Fibroblast of peridontal ligament (primary cell): ENCODE data around the gene ZFPM1.

Experiments
- DNase-seq: peaks from one replicate; pipeline ENCODE4 v3.0.0-alpha.2; 2010; ENCODE audit errors: extremely low read depth

The ZFPM1 gene

DNA sequence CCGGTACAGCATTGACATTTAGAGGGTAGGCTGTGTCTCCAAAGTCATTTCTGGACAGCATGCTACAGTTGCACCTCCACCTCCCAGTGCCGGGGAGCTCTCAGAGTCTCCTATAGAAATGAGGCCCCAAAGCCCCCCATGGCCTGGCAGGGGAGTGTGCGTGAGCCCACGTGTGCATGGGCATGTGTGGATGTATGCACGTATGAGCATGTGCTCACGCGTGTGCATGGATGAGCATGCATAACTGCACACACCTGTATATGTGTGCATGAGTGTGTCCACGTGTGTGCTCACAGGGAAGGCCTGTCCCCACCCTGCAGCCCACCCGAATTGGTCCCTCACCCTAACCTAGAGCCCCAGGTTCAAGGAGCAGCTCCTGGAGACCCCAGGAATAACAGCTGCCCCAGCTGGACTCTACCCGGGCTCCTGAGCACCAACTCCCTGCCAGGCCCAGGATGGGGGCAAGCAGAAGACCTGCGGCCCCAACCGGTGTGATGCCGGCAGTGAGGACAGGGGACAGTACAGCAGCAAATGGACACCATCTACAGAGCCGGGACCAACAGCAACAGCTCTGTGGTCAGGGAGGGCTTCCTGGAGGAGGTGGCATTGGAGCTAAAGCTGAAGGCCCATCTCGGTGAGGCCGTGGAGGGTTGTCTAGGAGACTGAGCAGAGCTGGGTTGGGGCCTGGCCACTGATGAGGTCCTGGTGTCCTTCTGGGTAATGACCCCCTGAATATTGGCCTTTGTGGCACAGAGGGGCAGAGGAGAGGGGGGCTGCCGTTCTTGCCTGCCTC lies 35.2 kb upstream of the ZFPM1 start:
- DNase-seq, result no peak

DNA sequence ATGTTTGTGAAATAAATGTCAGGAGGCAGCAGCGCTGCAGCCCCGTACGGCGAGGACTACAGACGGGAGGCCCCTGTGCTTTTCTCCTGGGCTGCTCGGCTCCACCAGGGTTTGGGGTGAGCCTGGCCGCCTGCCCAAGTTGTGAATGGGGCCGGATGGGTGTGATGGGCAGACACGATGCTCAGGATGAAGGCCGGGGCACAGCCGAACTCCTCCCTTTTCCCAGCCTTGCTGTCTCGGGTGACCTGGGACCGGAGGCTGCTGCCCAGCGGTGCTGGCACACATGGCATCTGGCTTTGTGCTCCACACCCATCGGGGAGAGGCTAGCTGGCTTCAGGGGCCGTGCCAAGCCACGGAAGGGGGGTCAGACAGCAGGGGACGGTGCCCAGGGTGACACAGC lies 34.2 kb upstream of the ZFPM1 start:
- no peak for DNase-seq

DNA sequence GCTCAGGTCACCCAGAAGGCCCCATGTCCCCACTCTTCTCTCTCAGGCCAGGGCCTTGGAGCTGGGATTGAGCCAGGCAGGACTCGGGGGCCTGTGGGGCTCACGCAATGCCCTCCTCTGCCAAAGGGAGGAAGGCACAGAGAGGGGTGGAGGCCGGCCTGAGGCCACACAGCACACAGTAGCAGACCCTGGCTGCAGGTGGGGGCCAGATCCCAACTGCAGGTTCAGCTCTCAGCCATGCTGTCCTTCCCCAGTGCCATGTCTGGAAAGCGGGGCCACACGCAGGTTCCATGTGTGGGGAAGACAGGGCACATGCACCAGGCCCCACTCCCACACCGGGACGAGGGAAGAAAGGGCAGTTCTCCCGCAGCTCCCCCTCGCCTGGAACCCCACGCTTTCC lies 33.3 kb upstream of the ZFPM1 start:
- DNase-seq, result no peak

DNA sequence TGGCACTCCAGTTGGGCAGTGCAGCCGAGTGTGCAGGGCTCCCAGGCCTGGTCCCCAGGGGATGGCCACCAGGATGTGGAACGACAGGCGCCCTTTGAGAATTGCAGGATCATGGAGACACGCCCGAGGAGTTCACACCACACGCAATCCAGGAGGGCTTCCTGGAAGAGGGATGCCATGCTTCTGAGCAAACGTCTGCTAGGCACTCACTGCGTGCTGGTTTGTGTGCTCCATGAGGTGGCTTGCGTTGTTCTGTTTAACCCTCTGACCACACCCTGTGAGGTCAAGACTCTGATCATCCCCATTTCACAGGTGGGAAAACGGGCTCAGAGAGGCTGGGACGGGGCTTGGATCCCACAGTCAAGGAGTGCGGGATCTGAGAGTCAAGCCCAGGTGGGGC lies 32.6 kb upstream of the ZFPM1 start:
- DNase-seq, result no peak

- DNase-seq, result no peak
Measured at GRCh38 chr16:88421301-88421700, 31.8 kb upstream of the ZFPM1 start.

- no peak for DNase-seq
Measured at GRCh38 chr16:88421871-88422433, 31.1 kb upstream of the ZFPM1 start.

GRCh38 chr16:88422733-88423447 lies 30.2 kb upstream of the ZFPM1 start:
- no peak for DNase-seq

DNA sequence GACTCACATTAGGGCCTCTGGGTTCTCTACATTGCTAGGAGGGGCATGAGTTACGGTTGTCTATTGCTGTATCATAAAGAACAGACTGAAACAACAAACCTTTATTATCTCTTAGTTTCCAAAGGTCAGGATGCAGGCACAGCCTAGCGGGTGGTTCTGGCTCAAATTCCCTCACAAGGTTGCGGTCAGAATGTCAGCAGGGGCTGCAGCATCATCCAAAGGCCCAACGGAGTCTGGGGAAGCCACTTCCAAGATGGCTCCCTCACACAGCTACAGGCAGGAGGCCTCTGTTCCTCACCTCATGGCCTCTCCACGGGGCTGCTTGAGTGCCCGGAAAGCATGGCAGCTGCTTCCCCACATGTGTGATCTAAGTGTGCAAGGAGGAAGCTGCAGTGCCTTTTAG lies 29.6 kb upstream of the ZFPM1 start:
- DNase-seq, result no peak

- peak; percentile 7 for DNase-seq
Measured at GRCh38 chr16:88424587-88425235, 28.4 kb upstream of the ZFPM1 start.

- DNase-seq, result no peak
Measured at GRCh38 chr16:88426018-88426417, 27.1 kb upstream of the ZFPM1 start.

DNA sequence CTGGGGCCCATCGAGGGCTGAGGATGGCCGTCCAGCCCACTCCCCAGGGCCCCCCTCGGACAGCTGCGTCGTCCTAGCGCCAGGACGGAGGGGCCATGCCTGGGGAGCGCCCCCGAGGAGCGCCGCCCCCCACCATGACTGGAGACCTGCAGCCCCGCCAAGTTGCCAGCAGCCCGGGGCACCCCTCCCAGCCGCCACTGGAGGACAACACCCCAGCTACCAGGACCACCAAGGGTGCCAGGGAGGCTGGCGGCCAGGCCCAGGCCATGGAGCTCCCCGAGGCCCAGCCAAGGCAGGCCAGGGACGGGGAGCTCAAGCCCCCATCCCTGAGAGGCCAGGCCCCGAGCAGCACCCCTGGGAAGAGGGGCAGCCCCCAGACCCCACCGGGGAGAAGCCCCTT lies 25.7 kb upstream of the ZFPM1 start:
- DNase-seq, result no peak

- no peak for DNase-seq
Measured at GRCh38 chr16:88428156-88428555, 24.9 kb upstream of the ZFPM1 start.

DNA sequence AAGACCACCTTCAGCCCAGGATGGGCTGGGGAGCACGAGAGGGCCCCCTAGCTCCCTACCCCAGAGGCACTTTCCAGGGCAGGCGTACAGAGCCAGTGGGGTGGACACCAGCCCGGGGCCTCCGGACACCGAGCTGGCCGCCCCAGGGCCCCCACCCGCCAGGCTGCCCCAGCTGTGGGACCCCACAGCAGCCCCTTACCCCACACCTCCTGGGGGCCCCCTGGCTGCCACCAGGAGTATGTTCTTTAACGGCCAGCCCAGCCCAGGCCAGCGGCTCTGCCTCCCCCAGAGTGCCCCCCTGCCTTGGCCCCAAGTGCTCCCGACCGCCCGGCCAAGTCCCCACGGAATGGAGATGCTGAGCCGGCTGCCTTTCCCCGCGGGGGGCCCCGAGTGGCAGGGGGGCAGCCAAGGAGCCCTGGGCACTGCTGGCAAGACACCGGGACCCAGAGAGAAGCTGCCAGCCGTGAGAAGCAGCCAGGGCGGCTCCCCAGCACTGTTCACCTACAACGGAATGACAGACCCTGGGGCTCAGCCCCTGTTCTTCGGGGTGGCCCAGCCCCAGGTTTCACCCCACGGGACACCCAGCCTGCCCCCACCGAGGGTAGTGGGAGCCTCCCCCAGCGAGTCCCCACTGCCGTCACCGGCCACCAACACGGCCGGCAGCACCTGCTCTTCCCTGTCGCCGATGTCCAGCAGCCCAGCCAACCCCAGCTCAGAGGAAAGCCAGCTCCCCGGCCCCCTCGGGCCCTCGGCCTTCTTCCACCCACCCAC lies 24.3 kb upstream of the ZFPM1 start:
- no peak for DNase-seq

DNA sequence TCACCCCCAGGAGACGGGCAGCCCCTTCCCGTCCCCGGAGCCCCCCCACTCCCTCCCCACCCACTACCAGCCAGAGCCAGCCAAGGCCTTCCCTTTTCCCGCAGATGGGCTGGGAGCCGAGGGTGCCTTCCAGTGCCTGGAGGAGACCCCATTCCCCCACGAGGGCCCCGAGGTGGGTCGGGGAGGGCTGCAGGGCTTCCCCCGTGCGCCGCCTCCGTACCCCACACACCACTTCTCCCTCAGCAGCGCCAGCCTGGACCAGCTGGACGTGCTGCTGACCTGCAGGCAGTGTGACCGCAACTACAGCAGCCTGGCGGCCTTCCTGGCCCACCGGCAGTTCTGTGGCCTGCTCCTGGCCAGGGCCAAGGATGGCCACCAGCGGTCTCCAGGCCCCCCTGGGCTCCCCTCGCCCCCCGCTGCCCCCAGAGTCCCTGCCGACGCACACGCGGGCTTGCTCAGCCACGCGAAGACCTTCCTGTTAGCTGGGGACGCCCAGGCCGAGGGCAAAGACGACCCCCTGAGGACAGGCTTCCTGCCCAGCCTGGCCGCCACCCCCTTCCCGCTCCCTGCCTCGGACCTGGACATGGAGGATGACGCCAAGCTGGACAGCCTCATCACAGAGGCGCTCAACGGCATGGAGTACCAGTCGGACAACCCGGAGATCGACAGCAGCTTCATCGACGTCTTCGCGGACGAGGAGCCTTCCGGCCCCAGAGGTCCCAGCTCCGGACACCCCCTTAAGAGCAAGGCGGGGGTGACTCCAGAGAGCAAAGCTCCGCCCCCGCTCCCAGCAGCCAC lies 23.5 kb upstream of the ZFPM1 start:
- DNase-seq, result no peak

GRCh38 chr16:88430185-88430523 lies 22.9 kb upstream of the ZFPM1 start:
- no peak for DNase-seq

- DNase-seq, result no peak
Measured at GRCh38 chr16:88430524-88431446, 22.3 kb upstream of the ZFPM1 start.

DNA sequence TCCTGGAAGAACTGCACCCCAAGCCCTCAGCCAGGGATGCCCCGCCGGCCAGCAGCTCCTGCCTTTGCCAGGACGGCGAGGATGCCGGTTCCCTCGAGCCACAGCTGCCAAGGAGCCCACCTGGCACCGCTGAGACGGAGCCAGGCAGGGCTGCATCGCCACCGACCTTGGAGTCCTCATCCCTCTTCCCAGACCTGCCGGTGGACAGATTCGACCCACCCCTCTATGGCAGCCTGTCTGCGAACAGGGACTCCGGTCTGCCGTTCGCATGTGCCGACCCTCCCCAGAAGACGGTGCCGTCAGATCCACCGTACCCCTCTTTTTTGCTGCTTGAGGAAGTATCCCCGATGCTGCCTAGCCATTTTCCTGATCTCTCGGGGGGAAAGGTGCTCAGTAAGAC lies 21.4 kb upstream of the ZFPM1 start:
- no peak for DNase-seq

GRCh38 chr16:88432174-88432573 lies 20.9 kb upstream of the ZFPM1 start:
- no peak for DNase-seq

DNA sequence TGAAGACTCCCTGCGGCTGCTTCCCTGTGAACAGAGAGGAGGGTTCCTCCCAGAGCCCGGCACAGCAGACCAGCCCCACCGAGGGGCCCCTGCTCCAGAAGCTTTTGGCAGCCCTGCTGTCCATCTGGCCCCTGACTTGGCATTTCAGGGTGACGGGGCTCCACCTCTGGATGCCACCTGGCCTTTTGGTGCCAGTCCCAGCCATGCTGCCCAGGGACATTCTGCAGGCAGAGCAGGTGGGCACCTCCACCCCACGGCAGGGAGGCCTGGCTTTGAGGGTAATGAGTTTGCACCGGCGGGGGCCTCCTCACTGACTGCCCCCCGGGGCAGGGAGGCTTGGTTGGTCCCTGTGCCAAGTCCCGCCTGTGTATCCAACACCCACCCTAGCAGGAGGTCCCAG lies 20.3 kb upstream of the ZFPM1 start:
- no peak for DNase-seq
